HepG2 (cell line): ENCODE measurements around the gene EIF4ENIF1. TPM values are rescaled to one million over a fixed set of nuclear protein-coding genes. Genes with fewer than 3 reads are reported as not detected.

Source experiments
- AGO1 ChIP-seq: fragments of 200-400 bp; formaldehyde crosslinking; IDR thresholded peaks from 2 replicates; pipeline ENCODE4 v1.6.1; 2017; ENCODE audit warnings: mild to moderate bottlenecking, low read depth, low read length, moderate library complexity; ENCODE audit not compliant: poor library complexity, severe bottlenecking
- ARNT2 ChIP-seq: sonication (generic); formaldehyde crosslinking; IDR thresholded peaks from 2 replicates; pipeline ENCODE4 v1.8.0; 2022; ENCODE audit warnings: mild to moderate bottlenecking, low read depth, missing genetic modification reagents, moderate library complexity
- FIP1L1 ChIP-seq: fragments of 200-400 bp; formaldehyde crosslinking; IDR thresholded peaks from 2 replicates; pipeline ENCODE4 v1.6.1; 2018; ENCODE audit warnings: low read depth, mild to moderate bottlenecking, low read length, moderate library complexity, borderline replicate concordance; ENCODE audit not compliant: insufficient read depth
- SMC3 ChIP-seq: IDR thresholded peaks from 2 replicates; pipeline ENCODE4 v1.6.1; 2011; ENCODE audit warnings: low read length, improper control_type of control experiment
- ZFP82 ChIP-seq: sonication (generic); formaldehyde crosslinking; IDR thresholded peaks from 2 replicates; pipeline ENCODE4 v1.5.1; 2020; ENCODE audit warnings: mild to moderate bottlenecking, missing genetic modification reagents, borderline replicate concordance
- ZNF136 ChIP-seq: sonication (generic); formaldehyde crosslinking; IDR thresholded peaks from 2 replicates; pipeline ENCODE4 v1.8.1; 2022; ENCODE audit warnings: low read depth, mild to moderate bottlenecking, moderate library complexity, missing genetic modification reagents
- ZNF567 ChIP-seq: sonication (generic); formaldehyde crosslinking; IDR thresholded peaks from 2 replicates; pipeline ENCODE4 v1.8.1; 2023; ENCODE audit warnings: mild to moderate bottlenecking, missing genetic modification reagents, borderline replicate concordance
- ZNF629 ChIP-seq: sonication (generic); formaldehyde crosslinking; conservative IDR thresholded peaks from 2 replicates; pipeline ENCODE4 v1.5.0; 2020; ENCODE audit warnings: missing genetic modification reagents
- ZNF724P ChIP-seq: sonication (generic); formaldehyde crosslinking; IDR thresholded peaks from 2 replicates; pipeline ENCODE4 v1.8.0; 2022; ENCODE audit warnings: missing genetic modification reagents, borderline replicate concordance
- ZSCAN20 ChIP-seq: sonication (generic); formaldehyde crosslinking; IDR thresholded peaks from 2 replicates; pipeline ENCODE4 v1.4.0; 2020; ENCODE audit warnings: missing genetic modification reagents, mild to moderate bottlenecking, borderline replicate concordance
- polyA plus RNA-seq, 8 experiments: library from polyadenylated mRNA; depleted of rRNA in 3 of 8; stranded (reverse) in 7 of 8; unstranded in 1 of 8; fragments of >200 nt; fragmentation: Illumina TruSeq in 4 of 8; extraction: Trizol in 4 of 8; gene quantifications; 2 replicates each; pipeline versions ENCODE4 v1.2.1 to v1.2.3, GENCODE V29; 2011 to 2016; ENCODE audit warnings: low read depth in 4 of 8, missing spikeins in 1 of 8, mixed read lengths in 1 of 8; ENCODE audit not compliant: insufficient read depth in 1 of 8
- total RNA-seq, 5 experiments: library from RNA; depleted of rRNA; stranded (reverse); fragments of >200 nt; fragmentation: Illumina TruSeq; extraction: Trizol; gene quantifications; 2 replicates each; pipeline ENCODE4 v1.2.3, GENCODE V29; 2016; ENCODE audit warnings: low read depth in 1 of 5
- TF ChIP-seq, protein P1 (sequence below): sonication (generic); formaldehyde crosslinking; IDR thresholded peaks from 2 replicates; pipeline ENCODE4 v1.5.1; 2020; ENCODE audit warnings: mild to moderate bottlenecking, missing genetic modification reagents
- TF ChIP-seq, protein P2 (sequence below): sonication (generic); formaldehyde crosslinking; IDR thresholded peaks from 2 replicates; pipeline ENCODE4 v1.5.0; 2020; ENCODE audit warnings: mild to moderate bottlenecking, missing genetic modification reagents, borderline replicate concordance
- TF ChIP-seq, protein P3 (sequence below): sonication (generic); formaldehyde crosslinking; IDR thresholded peaks from 2 replicates; pipeline ENCODE4 v1.8.0; 2022; ENCODE audit warnings: missing genetic modification reagents, low read depth, mild to moderate bottlenecking, borderline replicate concordance
- TF ChIP-seq, protein P4 (sequence below): sonication (generic); formaldehyde crosslinking; IDR thresholded peaks from 2 replicates; pipeline ENCODE4 v1.8.1; 2022; ENCODE audit warnings: mild to moderate bottlenecking, missing genetic modification reagents
- TF ChIP-seq, protein P5 (sequence below): sonication (generic); formaldehyde crosslinking; IDR thresholded peaks from 2 replicates; pipeline ENCODE4 v1.9.0; 2022; ENCODE audit warnings: missing genetic modification reagents, mild to moderate bottlenecking, borderline replicate concordance

Gene EIF4ENIF1
- total and polyA plus RNA-seq, 2 of the 13 experiments (the other 11 are each of a cell fraction or from before 2014, with no cell fraction given) = 11.9 to 12.3 TPM

DNA sequence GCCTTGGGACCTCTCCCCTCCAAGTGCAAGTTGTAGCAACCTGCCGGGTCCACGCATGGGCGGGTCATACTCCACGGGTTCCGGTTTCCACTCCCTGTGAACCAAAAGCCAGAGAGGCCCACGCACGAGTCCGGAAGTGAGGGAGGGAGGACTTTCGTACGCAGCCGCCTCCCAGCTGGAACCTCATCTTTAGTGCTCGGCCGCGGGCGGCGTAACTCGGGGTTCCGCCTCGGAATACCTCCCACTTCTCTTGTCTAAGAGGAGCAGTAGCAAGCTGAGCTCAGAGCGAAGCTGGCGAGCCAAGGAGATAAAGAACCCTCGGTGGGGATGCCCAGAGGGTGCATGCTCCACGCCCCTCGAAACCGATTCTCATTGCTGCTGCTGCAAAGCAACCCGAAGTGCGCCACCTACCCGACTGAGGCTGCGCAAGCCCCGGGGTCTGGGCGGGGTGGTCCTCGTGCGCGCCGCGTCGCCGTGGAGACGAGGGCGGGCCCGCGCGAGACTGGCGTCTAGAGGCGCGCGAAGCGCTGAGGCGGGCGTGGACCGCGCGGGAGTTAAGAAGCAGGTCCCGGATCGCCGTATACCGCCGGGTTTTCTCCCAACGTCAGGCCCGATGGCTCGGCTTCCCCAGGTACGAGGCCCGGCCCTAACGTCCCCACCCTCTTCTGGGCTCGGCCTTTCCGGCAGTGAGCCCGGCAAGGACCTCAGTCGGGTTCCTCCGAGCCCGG is 6.5 kb upstream of the EIF4ENIF1 start, which contains the start of gene SFI1 (continued):
- TF ChIP-seq, protein P1, sequence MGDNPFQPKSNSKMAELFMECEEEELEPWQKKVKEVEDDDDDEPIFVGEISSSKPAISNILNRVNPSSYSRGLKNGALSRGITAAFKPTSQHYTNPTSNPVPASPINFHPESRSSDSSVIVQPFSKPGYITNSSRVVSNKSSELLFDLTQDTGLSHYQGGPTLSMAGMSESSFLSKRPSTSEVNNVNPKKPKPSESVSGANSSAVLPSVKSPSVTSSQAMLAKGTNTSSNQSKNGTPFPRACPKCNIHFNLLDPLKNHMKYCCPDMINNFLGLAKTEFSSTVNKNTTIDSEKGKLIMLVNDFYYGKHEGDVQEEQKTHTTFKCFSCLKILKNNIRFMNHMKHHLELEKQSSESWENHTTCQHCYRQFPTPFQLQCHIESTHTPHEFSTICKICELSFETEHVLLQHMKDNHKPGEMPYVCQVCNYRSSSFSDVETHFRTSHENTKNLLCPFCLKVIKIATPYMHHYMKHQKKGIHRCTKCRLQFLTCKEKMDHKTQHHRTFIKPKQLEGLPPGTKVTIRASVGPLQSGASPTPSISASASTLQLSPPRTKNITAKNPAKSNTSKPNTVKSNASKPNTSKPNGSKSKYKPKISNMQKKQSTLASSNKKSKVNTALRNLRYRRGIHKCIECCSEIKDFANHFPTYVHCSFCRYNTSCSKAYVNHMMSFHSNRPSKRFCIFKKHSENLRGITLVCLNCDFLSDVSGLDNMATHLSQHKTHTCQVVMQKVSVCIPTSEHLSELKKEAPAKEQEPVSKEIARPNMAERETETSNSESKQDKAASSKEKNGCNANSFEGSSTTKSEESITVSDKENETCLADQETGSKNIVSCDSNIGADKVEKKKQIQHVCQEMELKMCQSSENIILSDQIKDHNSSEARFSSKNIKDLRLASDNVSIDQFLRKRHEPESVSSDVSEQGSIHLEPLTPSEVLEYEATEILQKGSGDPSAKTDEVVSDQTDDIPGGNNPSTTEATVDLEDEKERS = no peak
- TF ChIP-seq ZSCAN20 (CRISPR knock-in tag) (no peak), FIP1L1 (no peak), ZNF629 (CRISPR knock-in tag) (no peak; the same call in 1 of the 2 replicates), ARNT2 (no peak), ZNF136 (CRISPR knock-in tag) (no peak; the same call in 1 of the 2 replicates), ZNF567 (CRISPR knock-in tag) (peak; percentile 42; the same call in 1 of the 2 replicates), SMC3 (no peak), AGO1 (peak; percentile 81), ZNF724P (CRISPR knock-in tag) (no peak), ZFP82 (CRISPR knock-in tag) (0 out of 2 replicates have a peak, but pooled peaks have one; percentile 35)
- TF ChIP-seq, protein P2, sequence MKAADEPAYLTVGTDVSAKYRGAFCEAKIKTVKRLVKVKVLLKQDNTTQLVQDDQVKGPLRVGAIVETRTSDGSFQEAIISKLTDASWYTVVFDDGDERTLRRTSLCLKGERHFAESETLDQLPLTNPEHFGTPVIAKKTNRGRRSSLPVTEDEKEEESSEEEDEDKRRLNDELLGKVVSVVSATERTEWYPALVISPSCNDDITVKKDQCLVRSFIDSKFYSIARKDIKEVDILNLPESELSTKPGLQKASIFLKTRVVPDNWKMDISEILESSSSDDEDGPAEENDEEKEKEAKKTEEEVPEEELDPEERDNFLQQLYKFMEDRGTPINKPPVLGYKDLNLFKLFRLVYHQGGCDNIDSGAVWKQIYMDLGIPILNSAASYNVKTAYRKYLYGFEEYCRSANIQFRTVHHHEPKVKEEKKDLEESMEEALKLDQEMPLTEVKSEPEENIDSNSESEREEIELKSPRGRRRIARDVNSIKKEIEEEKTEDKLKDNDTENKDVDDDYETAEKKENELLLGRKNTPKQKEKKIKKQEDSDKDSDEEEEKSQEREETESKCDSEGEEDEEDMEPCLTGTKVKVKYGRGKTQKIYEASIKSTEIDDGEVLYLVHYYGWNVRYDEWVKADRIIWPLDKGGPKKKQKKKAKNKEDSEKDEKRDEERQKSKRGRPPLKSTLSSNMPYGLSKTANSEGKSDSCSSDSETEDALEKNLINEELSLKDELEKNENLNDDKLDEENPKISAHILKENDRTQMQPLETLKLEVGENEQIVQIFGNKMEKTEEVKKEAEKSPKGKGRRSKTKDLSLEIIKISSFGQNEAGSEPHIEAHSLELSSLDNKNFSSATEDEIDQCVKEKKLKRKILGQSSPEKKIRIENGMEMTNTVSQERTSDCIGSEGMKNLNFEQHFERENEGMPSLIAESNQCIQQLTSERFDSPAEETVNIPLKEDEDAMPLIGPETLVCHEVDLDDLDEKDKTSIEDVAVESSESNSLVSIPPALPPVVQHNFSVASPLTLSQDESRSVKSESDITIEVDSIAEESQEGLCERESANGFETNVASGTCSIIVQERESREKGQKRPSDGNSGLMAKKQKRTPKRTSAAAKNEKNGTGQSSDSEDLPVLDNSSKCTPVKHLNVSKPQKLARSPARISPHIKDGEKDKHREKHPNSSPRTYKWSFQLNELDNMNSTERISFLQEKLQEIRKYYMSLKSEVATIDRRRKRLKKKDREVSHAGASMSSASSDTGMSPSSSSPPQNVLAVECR (CRISPR knock-in tag) = peak; percentile 97
- TF ChIP-seq, protein P3, sequence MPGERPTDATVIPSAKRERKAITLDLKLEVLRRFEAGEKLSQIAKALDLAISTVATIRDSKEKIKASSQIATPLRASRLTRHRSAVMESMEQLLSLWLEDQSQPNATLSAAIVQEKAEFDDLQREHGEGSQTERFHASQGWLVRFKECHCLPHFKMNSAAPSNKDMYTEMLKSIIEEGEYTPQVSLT = no peak
- TF ChIP-seq, protein P4, sequence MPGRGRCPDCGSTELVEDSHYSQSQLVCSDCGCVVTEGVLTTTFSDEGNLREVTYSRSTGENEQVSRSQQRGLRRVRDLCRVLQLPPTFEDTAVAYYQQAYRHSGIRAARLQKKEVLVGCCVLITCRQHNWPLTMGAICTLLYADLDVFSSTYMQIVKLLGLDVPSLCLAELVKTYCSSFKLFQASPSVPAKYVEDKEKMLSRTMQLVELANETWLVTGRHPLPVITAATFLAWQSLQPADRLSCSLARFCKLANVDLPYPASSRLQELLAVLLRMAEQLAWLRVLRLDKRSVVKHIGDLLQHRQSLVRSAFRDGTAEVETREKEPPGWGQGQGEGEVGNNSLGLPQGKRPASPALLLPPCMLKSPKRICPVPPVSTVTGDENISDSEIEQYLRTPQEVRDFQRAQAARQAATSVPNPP = no peak
- TF ChIP-seq, protein P5, sequence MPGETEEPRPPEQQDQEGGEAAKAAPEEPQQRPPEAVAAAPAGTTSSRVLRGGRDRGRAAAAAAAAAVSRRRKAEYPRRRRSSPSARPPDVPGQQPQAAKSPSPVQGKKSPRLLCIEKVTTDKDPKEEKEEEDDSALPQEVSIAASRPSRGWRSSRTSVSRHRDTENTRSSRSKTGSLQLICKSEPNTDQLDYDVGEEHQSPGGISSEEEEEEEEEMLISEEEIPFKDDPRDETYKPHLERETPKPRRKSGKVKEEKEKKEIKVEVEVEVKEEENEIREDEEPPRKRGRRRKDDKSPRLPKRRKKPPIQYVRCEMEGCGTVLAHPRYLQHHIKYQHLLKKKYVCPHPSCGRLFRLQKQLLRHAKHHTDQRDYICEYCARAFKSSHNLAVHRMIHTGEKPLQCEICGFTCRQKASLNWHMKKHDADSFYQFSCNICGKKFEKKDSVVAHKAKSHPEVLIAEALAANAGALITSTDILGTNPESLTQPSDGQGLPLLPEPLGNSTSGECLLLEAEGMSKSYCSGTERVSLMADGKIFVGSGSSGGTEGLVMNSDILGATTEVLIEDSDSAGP (CRISPR knock-in tag) = 0 out of 2 replicates have a peak, but pooled peaks have one; percentile 48
